Measurements from ENCODE around the gene SMIM15. TPM values are rescaled to one million over a fixed set of nuclear protein-coding genes. Genes with fewer than 3 reads are reported as not detected.

SMIM15 gene
- total and polyA plus RNA-seq, 2 experiments from 2014 or later = 32.8 to 34.3 TPM

- no peaks in the 10 kb centered on the region for H3K4me1 ChIP-seq (ENCODE audit: low read depth)
- no peak overlapping the region for H3K4me3 ChIP-seq
- DNase-seq (ENCODE audit: low read depth in 1 of 2, low spot score in 1 of 2) = no peak
- no peaks in the 10 kb centered on the region for H3K36me3 ChIP-seq
- H3K9me3 ChIP-seq (ENCODE audit: low read depth) = no peaks in the 10 kb centered on the region
- TF ChIP-seq CTCF (IDR thresholded peaks at IDR 0.05; ENCODE audit: low read depth, low read length) = no peak
- no peak overlapping the region for H3K27ac ChIP-seq
- no peaks in the 10 kb centered on the region for H3K27me3 ChIP-seq
Measured at GRCh38 chr5:61141801-61142200, 20.5 kb downstream of the SMIM15 start.

GRCh38 chr5:61139931-61140330, 22.3 kb downstream of the SMIM15 start:
- TF ChIP-seq CTCF (IDR thresholded peaks at IDR 0.05; ENCODE audit: low read depth, low read length) = no peak

DNA sequence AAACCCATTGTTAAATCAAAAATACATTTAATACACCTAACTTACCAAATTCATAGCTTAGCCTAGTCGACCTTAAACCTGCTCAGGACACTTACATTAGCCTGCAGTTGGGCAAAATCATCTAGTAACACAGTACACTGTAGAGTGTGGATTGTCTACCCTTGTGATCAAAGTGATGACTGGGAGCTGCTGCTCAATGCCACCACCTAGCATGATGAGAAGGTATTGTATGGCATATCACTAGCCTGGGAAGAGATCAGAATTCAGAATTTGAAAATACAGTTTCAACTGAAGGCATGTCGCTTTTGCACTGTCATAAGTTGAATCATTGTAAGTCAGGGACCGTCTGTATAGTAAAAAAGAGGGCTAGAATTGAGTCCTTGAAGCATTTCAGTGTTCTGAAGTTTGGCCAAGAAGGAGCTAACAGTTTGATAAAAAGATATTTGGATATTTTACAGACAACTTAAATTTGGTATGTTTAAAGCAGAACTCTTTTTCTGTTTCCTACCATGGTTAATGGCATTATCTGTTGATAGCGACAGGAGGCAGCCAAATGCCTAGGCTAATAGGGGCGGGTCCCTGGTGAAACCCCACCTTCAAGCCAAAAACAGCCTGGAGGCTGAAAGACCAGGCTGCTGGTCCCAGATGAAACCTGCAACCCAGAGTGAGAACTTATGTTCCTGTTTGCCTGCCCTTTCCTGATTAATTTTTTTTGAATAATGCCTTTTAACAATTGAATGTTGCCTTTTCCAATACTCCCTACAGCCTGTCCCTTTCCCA, 23.0 kb downstream of the SMIM15 start:
- no peak overlapping the region for H3K27ac ChIP-seq
- no peaks in the 10 kb centered on the region for H3K36me3 ChIP-seq
- peak; percentile 29 for TF ChIP-seq CTCF (IDR thresholded peaks at IDR 0.05; ENCODE audit: low read depth, low read length)
- no peak overlapping the region for H3K4me3 ChIP-seq
- no peaks in the 10 kb centered on the region for H3K27me3 ChIP-seq
- peak in 1 of 2 donors; percentile 7 for DNase-seq (ENCODE audit: low read depth in 1 of 2, low spot score in 1 of 2)
- no peaks in the 10 kb centered on the region for H3K4me1 ChIP-seq (ENCODE audit: low read depth)
- no peaks in the 10 kb centered on the region for H3K9me3 ChIP-seq (ENCODE audit: low read depth)

More at GRCh38 chr5:61139931-61140330, 22.3 kb downstream of the SMIM15 start:
- Histone ChIP-seq H3K36me3 (no peaks in the 10 kb centered on the region), H3K4me1 (ENCODE audit: low read depth) (no peaks in the 10 kb centered on the region), H3K27ac (no peak overlapping the region), H3K27me3 (no peaks in the 10 kb centered on the region), H3K9me3 (ENCODE audit: low read depth) (no peaks in the 10 kb centered on the region), H3K4me3 (no peak overlapping the region)
- no peak for DNase-seq (ENCODE audit: low read depth in 1 of 2, low spot score in 1 of 2)

- no peak overlapping the region for H3K4me3 ChIP-seq
- H3K4me1 ChIP-seq (ENCODE audit: low read depth) = no peaks in the 10 kb centered on the region
- H3K27ac ChIP-seq = no peak overlapping the region
- no peaks in the 10 kb centered on the region for H3K36me3 ChIP-seq
- no peak for TF ChIP-seq CTCF (IDR thresholded peaks at IDR 0.05; ENCODE audit: low read depth, low read length)
- no peaks in the 10 kb centered on the region for H3K27me3 ChIP-seq
- no peak for DNase-seq (ENCODE audit: low read depth in 1 of 2, low spot score in 1 of 2)
- H3K9me3 ChIP-seq (ENCODE audit: low read depth) = no peaks in the 10 kb centered on the region
Measured at GRCh38 chr5:61137835-61138234, 24.4 kb downstream of the SMIM15 start.

- H3K4me1 ChIP-seq (ENCODE audit: low read depth) = no peaks in the 10 kb centered on the region
- H3K36me3 ChIP-seq = no peaks in the 10 kb centered on the region
- H3K9me3 ChIP-seq (ENCODE audit: low read depth) = no peaks in the 10 kb centered on the region
- DNase-seq (ENCODE audit: low read depth in 1 of 2, low spot score in 1 of 2) = peak in 1 of 2 donors; percentile 14
- no peaks in the 10 kb centered on the region for H3K27me3 ChIP-seq
- H3K27ac ChIP-seq = no peak overlapping the region
- TF ChIP-seq CTCF (IDR thresholded peaks at IDR 0.05; ENCODE audit: low read depth, low read length) = no peak
- no peak overlapping the region for H3K4me3 ChIP-seq
Measured at GRCh38 chr5:61132559-61132958, 29.7 kb downstream of the SMIM15 start.
